Measurements from ENCODE around the gene CABP5. TPM values are rescaled to one million over a fixed set of nuclear protein-coding genes. Genes with fewer than 3 reads are reported as not detected.

Gene CABP5
- total RNA-seq, 1 experiment from 2014 or later = not detected

- no peaks in the 10 kb centered on the region for H3K27me3 ChIP-seq
- H3K4me3 ChIP-seq = no peak overlapping the region
- no peaks in the 10 kb centered on the region for H3K36me3 ChIP-seq
- H3K4me1 ChIP-seq = no peaks in the 10 kb centered on the region
- no peaks in the 10 kb centered on the region for H3K9me3 ChIP-seq (replicated peaks)
- no peak for DNase-seq
- H3K27ac ChIP-seq = no peak overlapping the region
These were observed 43.0 kb downstream of the CABP5 start for GRCh38 chr19:48000846-48001245.

GRCh38 chr19:47998800-47999199, 45.1 kb downstream of the CABP5 start:
- Histone ChIP-seq H3K27ac (no peak overlapping the region), H3K4me3 (no peak overlapping the region), H3K27me3 (no peaks in the 10 kb centered on the region), H3K36me3 (no peaks in the 10 kb centered on the region), H3K4me1 (no peaks in the 10 kb centered on the region), H3K9me3 (replicated peaks) (no peaks in the 10 kb centered on the region)
- no peak for DNase-seq

GRCh38 chr19:47996230-47996727, 47.6 kb downstream of the CABP5 start:
- Histone ChIP-seq H3K4me1 (no peaks in the 10 kb centered on the region), H3K9me3 (replicated peaks) (no peaks in the 10 kb centered on the region), H3K36me3 (no peaks in the 10 kb centered on the region), H3K27me3 (no peaks in the 10 kb centered on the region), H3K27ac (no peak overlapping the region), H3K4me3 (no peak overlapping the region)
- no peak for DNase-seq

GRCh38 chr19:47994209-47994802, 49.6 kb downstream of the CABP5 start, which contains the start of gene ELSPBP1:
TSS of gene ELSPBP1 (plus strand) at chr19:47994632. CDS start at chr19:48008668, 14,036 bp downstream.
- H3K36me3 ChIP-seq = no peaks in the 10 kb centered on the region
- DNase-seq = no peak

GRCh38 chr19:47992070-47992469, 51.8 kb downstream of the CABP5 start, which contains the start of gene BSPH1:
TSS of gene BSPH1 (minus strand) at chr19:47992170. CDS start at chr19:47992081, 89 bp downstream.
- no peak for DNase-seq
- no peaks in the 10 kb centered on the region for H3K4me1 ChIP-seq
- H3K27me3 ChIP-seq = no peaks in the 10 kb centered on the region
- no peaks in the 10 kb centered on the region for H3K9me3 ChIP-seq (replicated peaks)
- no peak within 1 kb of the TSS for H3K4me3 ChIP-seq
- H3K27ac ChIP-seq = no peak within 1 kb of the TSS
- no peaks in the 10 kb centered on the region for H3K36me3 ChIP-seq

More at GRCh38 chr19:47994209-47994802, 49.6 kb downstream of the CABP5 start, which contains the start of gene ELSPBP1:
- Histone ChIP-seq H3K4me1 (no peaks in the 10 kb centered on the region), H3K9me3 (replicated peaks) (no peaks in the 10 kb centered on the region), H3K27ac (no peak within 1 kb of the TSS), H3K27me3 (no peaks in the 10 kb centered on the region), H3K4me3 (no peak within 1 kb of the TSS)

- no peaks in the 10 kb centered on the region for H3K36me3 ChIP-seq
- DNase-seq = no peak
- H3K4me1 ChIP-seq = no peaks in the 10 kb centered on the region
These were observed 52.6 kb downstream of the CABP5 start for GRCh38 chr19:47991191-47991808.

More at GRCh38 chr19:47991191-47991808, 52.6 kb downstream of the CABP5 start:
- Histone ChIP-seq H3K27ac (no peak overlapping the region), H3K9me3 (replicated peaks) (no peaks in the 10 kb centered on the region), H3K27me3 (no peaks in the 10 kb centered on the region), H3K4me3 (no peak overlapping the region)

Other genes starting within 250 kb of the CABP5 start
- not detected in 2 replicates for gene TPRX1, start 239.5 kb downstream of the CABP5 start, total RNA-seq (2014; rRNA removed; shearing (Covaris generic))
- gene CRX, start 222.1 kb downstream of the CABP5 start, total RNA-seq (2014; rRNA removed; shearing (Covaris generic)) = 0.10 and 0.89 TPM in 2 replicates
- not detected in 2 replicates for gene TPRX2, start 184.8 kb downstream of the CABP5 start, total RNA-seq (2014; rRNA removed; shearing (Covaris generic))
- gene SULT2A1, start 157.8 kb downstream of the CABP5 start, total RNA-seq (2014; rRNA removed; shearing (Covaris generic)) = not detected in 2 replicates
- gene BSPH1, start 51.9 kb downstream of the CABP5 start, total RNA-seq (2014; rRNA removed; shearing (Covaris generic)) = not detected in 2 replicates
- gene ELSPBP1, start 49.4 kb downstream of the CABP5 start, total RNA-seq (2014; rRNA removed; shearing (Covaris generic)) = not detected in 2 replicates
- 1.4 and 2.1 TPM in 2 replicates for gene PLA2G4C, start 66.7 kb upstream of the CABP5 start, total RNA-seq (2014; rRNA removed; shearing (Covaris generic))
- 57.0 and 72.7 TPM in 2 replicates for gene LIG1, start 126.3 kb upstream of the CABP5 start, total RNA-seq (2014; rRNA removed; shearing (Covaris generic))
- gene ZSWIM9, start 126.6 kb upstream of the CABP5 start, total RNA-seq (2014; rRNA removed; shearing (Covaris generic)) = 0.89 and 1.1 TPM in 2 replicates
- gene CARD8, start 211.8 kb upstream of the CABP5 start, total RNA-seq (2014; rRNA removed; shearing (Covaris generic)) = 18.3 and 20.4 TPM in 2 replicates
- 0.71 and 1.0 TPM in 2 replicates for gene ZNF114, start 226.0 kb upstream of the CABP5 start, total RNA-seq (2014; rRNA removed; shearing (Covaris generic))

All from SJCRH30 (cell line).